ENCODE measurements around the gene GPX5.

The GPX5 gene

GRCh38 chr6:28580475-28580874, 54.8 kb downstream of the GPX5 start:
- Histone ChIP-seq H3K4me3 (ENCODE audit: low read depth, low read length) (no peak overlapping the region), H3K27ac (ENCODE audit: extremely low read depth, low read depth, low read length) (no peak overlapping the region), H3K9me3 (ENCODE audit: control insufficient read depth, insufficient read depth, low read depth, low read length) (no peaks in the 10 kb centered on the region), H3K4me1 (ENCODE audit: control insufficient read depth, insufficient read depth, low read length) (peaks cover 3% of the 10 kb centered on the region; the same call in 1 of the 2 replicates), H3K36me3 (ENCODE audit: control insufficient read depth in 2 of 2, insufficient read depth in 1 of 2, low read length in 2 of 2) (peaks cover 0 to 10% of the 10 kb centered on the region in 2 experiments; a peak in 2 of 3 replicates)
- ChIA-PET CTCF (interaction anchor here (0.6 to 3.4 kb wide), 14 partner anchors 8 to 225 kb away, joined by 3 to 21 read pairs (median 5); partner anchors contain the start of gene GPX5), POLR2A (interaction anchor here (0.7 kb wide), 1 partner anchor 313 kb away, joined by 3 read pairs; the partner anchor contains the start of gene ZSCAN26)
- TF ChIP-seq ZNF654 (tag by site-specific recombination; IDR thresholded peaks at IDR 0.05; ENCODE audit: low read depth): peak; percentile 31
- TF ChIP-seq SALL2 (tag by site-specific recombination; IDR thresholded peaks at IDR 0.05; ENCODE audit: borderline replicate concordance): no peak

- H3K27ac ChIP-seq (ENCODE audit: extremely low read depth, low read depth, low read length): no peak overlapping the region
- no peaks in the 10 kb centered on the region for H3K9me3 ChIP-seq (ENCODE audit: control insufficient read depth, insufficient read depth, low read depth, low read length)
- ChIA-PET CTCF (interaction anchor here (0.7 to 3.7 kb wide), 9 partner anchors 20 to 106 kb away, joined by 3 to 25 read pairs (median 4); no protein-coding TSS in a partner anchor), POLR2A (no interaction called here)
- H3K4me1 ChIP-seq (ENCODE audit: control insufficient read depth, insufficient read depth, low read length): peaks cover 6% of the 10 kb centered on the region; the same call in 1 of the 2 replicates
- no peaks in the 10 kb centered on the region; a peak in 1 of 3 replicates for H3K36me3 ChIP-seq (ENCODE audit: control insufficient read depth in 2 of 2, insufficient read depth in 1 of 2, low read length in 2 of 2)
- no peak overlapping the region for H3K4me3 ChIP-seq (ENCODE audit: low read depth, low read length)
- TF ChIP-seq YY2 (tag by site-specific recombination; IDR thresholded peaks at IDR 0.05) (no peak), ZNF146 (tag by site-specific recombination; IDR thresholded peaks at IDR 0.05) (no peak), ZNF18 (tag by site-specific recombination; IDR thresholded peaks at IDR 0.05) (no peak), ZNF747 (tag by site-specific recombination; IDR thresholded peaks at IDR 0.05) (no peak), ZNF701 (tag by site-specific recombination; IDR thresholded peaks at IDR 0.05) (no peak), EGR2 (tag by site-specific recombination; IDR thresholded peaks at IDR 0.05; ENCODE audit: low read depth) (no peak), ZNF513 (tag by site-specific recombination; IDR thresholded peaks at IDR 0.05) (no peak), ZNF211 (tag by site-specific recombination; IDR thresholded peaks at IDR 0.05; ENCODE audit: low read depth) (no peak), ZNF214 (tag by site-specific recombination; IDR thresholded peaks at IDR 0.05; ENCODE audit: borderline replicate concordance) (no peak), AEBP2 (tag by site-specific recombination; IDR thresholded peaks at IDR 0.05; ENCODE audit: borderline replicate concordance) (no peak), PRDM4 (tag by site-specific recombination; IDR thresholded peaks at IDR 0.05) (0 out of 2 replicates have a peak, but pooled peaks have one; percentile 38), ZNF776 (tag by site-specific recombination; IDR thresholded peaks at IDR 0.05; ENCODE audit: borderline replicate concordance) (no peak), ZSCAN16 (tag by site-specific recombination; IDR thresholded peaks at IDR 0.05) (no peak), ATF2 (tag by site-specific recombination; IDR thresholded peaks at IDR 0.05; ENCODE audit: low read depth) (no peak), ZNF398 (tag by site-specific recombination; IDR thresholded peaks at IDR 0.05) (no peak), ZFP41 (tag by site-specific recombination; IDR thresholded peaks at IDR 0.05; ENCODE audit: borderline replicate concordance) (no peak), REPIN1 (tag by site-specific recombination; IDR thresholded peaks at IDR 0.05; ENCODE audit: low read depth) (no peak), YY1 (tag by site-specific recombination; IDR thresholded peaks at IDR 0.05) (no peak), ZNF16 (tag by site-specific recombination; IDR thresholded peaks at IDR 0.05; ENCODE audit: low read depth) (no peak), ELK4 (IDR thresholded peaks at IDR 0.05; ENCODE audit: borderline replicate concordance, low read depth, low read length) (no peak)
Measured at GRCh38 chr6:28583463-28583862, 57.8 kb downstream of the GPX5 start.

Measured in HEK293 (cell line).